Globus pallidus (tissue), 1 donor: ENCODE measurements around the gene KLHDC3.
A peak's percentile ranks its signal among the peaks of the same experiment; 100 is the strongest.

Experiments
- DNase-seq: peaks from one replicate; pipeline ENCODE4 v3.0.0-alpha.2; 2015; ENCODE audit warnings: low spot score

KLHDC3 gene

GRCh38 chr6:43013843-43014433 lies at the start of gene KLHDC3, which contains the start of gene MEA1:
TSS of gene KLHDC3 (plus strand) at chr6:43014249. CDS start at chr6:43017193, 2,944 bp downstream.
TSS of gene MEA1 (minus strand) at chr6:43013946. CDS start at chr6:43013813, 133 bp downstream.
- DNase-seq: peak; percentile 100

GRCh38 chr6:42966571-42966970 lies 47.5 kb upstream of the KLHDC3 start:
- DNase-seq: no peak

- DNase-seq: no peak
These were observed 46.8 kb upstream of the KLHDC3 start for GRCh38 chr6:42967228-42967627.

- no peak for DNase-seq
These were observed 45.8 kb upstream of the KLHDC3 start for GRCh38 chr6:42968126-42968701.

GRCh38 chr6:42968783-42969182 lies 45.3 kb upstream of the KLHDC3 start:
- no peak for DNase-seq

- no peak for DNase-seq
These were observed 44.6 kb upstream of the KLHDC3 start for GRCh38 chr6:42969431-42969830.

- no peak for DNase-seq
These were observed 44.1 kb upstream of the KLHDC3 start for GRCh38 chr6:42969934-42970333.

- no peak for DNase-seq
These were observed 43.0 kb upstream of the KLHDC3 start for GRCh38 chr6:42970871-42971612.

- no peak for DNase-seq
These were observed 42.2 kb upstream of the KLHDC3 start for GRCh38 chr6:42971746-42972327.

- no peak for DNase-seq
These were observed 40.1 kb upstream of the KLHDC3 start for GRCh38 chr6:42973926-42974325.

- no peak for DNase-seq
These were observed 39.0 kb upstream of the KLHDC3 start for GRCh38 chr6:42974919-42975505.

GRCh38 chr6:42978487-42978838 lies 35.6 kb upstream of the KLHDC3 start:
- DNase-seq: no peak

- peak; percentile 78 for DNase-seq
These were observed 35.1 kb upstream of the KLHDC3 start, which contains the start of gene PEX6 for GRCh38 chr6:42978839-42979522. TSS of gene PEX6 (minus strand) at chr6:42979181. CDS start at chr6:42979150, 31 bp downstream.

- DNase-seq: no peak
These were observed 34.4 kb upstream of the KLHDC3 start for GRCh38 chr6:42979523-42980177.

GRCh38 chr6:42981836-42982235 lies 32.2 kb upstream of the KLHDC3 start:
- DNase-seq: no peak

- DNase-seq: peak; percentile 99
These were observed 29.8 kb upstream of the KLHDC3 start, which contains the start of gene PPP2R5D for GRCh38 chr6:42984001-42984923. TSS of gene PPP2R5D (plus strand) at chr6:42984570. CDS start at chr6:42984678, 108 bp downstream.

GRCh38 chr6:42984924-42985475 lies 29.0 kb upstream of the KLHDC3 start:
- DNase-seq: no peak

GRCh38 chr6:42987533-42988451 lies 26.3 kb upstream of the KLHDC3 start:
- DNase-seq: no peak
